K562 (cell line): ENCODE data around the gene PLCB4. TPM values are rescaled to one million over a fixed set of nuclear protein-coding genes. Genes with fewer than 3 reads are reported as not detected.

Source experiments
- ATAC-seq: fragments of 200-7000 bp; cut with Tn5 transposase; 3 replicates; pipeline ENCODE4 v1.9.1; 2020; ENCODE audit warnings: moderate library complexity
- BruUV-seq: library from RNA; stranded (reverse); fragments of 400-500 nt; replicated peaks from 2 replicates; lab custom pipeline; 2021; lab: Mats Ljungman, UMichigan
- CTCF ChIA-PET: fragments of 300-600 bp; formaldehyde crosslinking; extraction: SDS; loops from one replicate; lab custom pipeline; 2021; ENCODE audit warnings: low intra/inter-chr PET ratio; lab: Yijun Ruan, JAX
- POLR2A ChIA-PET: fragments of 300-600, 350-650 bp; sonication (Branson Sonifier 250); formaldehyde crosslinking; extraction: SDS; loops from one replicate; lab custom pipeline; 2021; ENCODE audit warnings: antibody characterized with exemption, inconsistent platforms; lab: Yijun Ruan, JAX
- DNase-seq, 4 experiments: peaks; one replicate each; pipeline versions ENCODE4 v3.0.0 to v3.0.0-alpha.2; 2011 to 2018; ENCODE audit warnings: low spot score in 3 of 4, mixed read lengths in 3 of 4; ENCODE audit errors: extremely low read depth in 1 of 4
- FAIRE-seq: peaks from 2 replicates; lab custom pipeline; 2011; peaks lifted over from hg19 to GRCh38; lab: Jason Lieb, UNC
- H2AFZ ChIP-seq: 2 replicates; pipeline ENCODE4 v1.6.0; 2011; ENCODE audit warnings: low read depth, low read length, control low read depth, inconsistent platforms
- H3K27ac ChIP-seq: fragments of 200-600 bp; 3 replicates; pipeline ENCODE4 v1.8.0; 2011; ENCODE audit warnings: low read depth, mild to moderate bottlenecking, control low read depth, inconsistent platforms, low read length, moderate library complexity, mixed read lengths; ENCODE audit errors: extremely low read depth
- H3K27me3 ChIP-seq, 2 experiments: fragments of 300-600 bp in 1 of 2; 2 replicates in 1 of 2; 3 replicates in 1 of 2; pipeline versions ENCODE4 v1.6.0 to v1.8.0; 2011; ENCODE audit warnings: inconsistent platforms in 2 of 2, low read length in 2 of 2, mild to moderate bottlenecking in 1 of 2, mixed read lengths in 1 of 2, moderate library complexity in 1 of 2; ENCODE audit not compliant: control insufficient read depth in 2 of 2, insufficient read depth in 2 of 2
- H3K36me3 ChIP-seq: fragments of 300-600 bp; 3 replicates; pipeline ENCODE4 v1.8.0; 2011; ENCODE audit warnings: mild to moderate bottlenecking, low read length, inconsistent platforms; ENCODE audit not compliant: control insufficient read depth, insufficient read depth
- H3K4me1 ChIP-seq, 2 experiments: fragments of 200-600 bp in 1 of 2; replicated peaks in 1 of 2; 2 replicates in 1 of 2; 3 replicates in 1 of 2; pipeline versions ENCODE4 v1.5.1 to v1.8.0; 2011; ENCODE audit warnings: inconsistent platforms in 2 of 2, low read length in 2 of 2, mild to moderate bottlenecking in 1 of 2, mixed read lengths in 1 of 2, moderate library complexity in 1 of 2; ENCODE audit not compliant: control insufficient read depth in 2 of 2, insufficient read depth in 2 of 2
- H3K4me2 ChIP-seq: 2 replicates; pipeline ENCODE4 v1.6.1; 2011; ENCODE audit warnings: low read length, control low read depth, inconsistent platforms, mixed read lengths; ENCODE audit not compliant: insufficient read depth
- H3K4me3 ChIP-seq: fragments of 200-600 bp; sonication (generic), shearing (Covaris generic); 2 replicates; pipeline ENCODE4 v1.5.1; 2016; ENCODE audit warnings: control low read depth, inconsistent platforms
- H3K79me2 ChIP-seq: fragments of 200-600 bp; 3 replicates; pipeline ENCODE4 v1.8.0; 2011; ENCODE audit warnings: low read length, inconsistent platforms; ENCODE audit not compliant: control insufficient read depth, insufficient read depth
- H3K9ac ChIP-seq, 2 experiments: 2 replicates each; pipeline versions ENCODE4 v1.6.0 to v1.6.1; 2011; ENCODE audit warnings: low read depth in 2 of 2, low read length in 2 of 2, control low read depth in 1 of 2, inconsistent platforms in 1 of 2, mild to moderate bottlenecking in 1 of 2, mixed read lengths in 1 of 2; ENCODE audit not compliant: insufficient read depth in 1 of 2
- H3K9me1 ChIP-seq: one replicate; pipeline ENCODE4 v1.6.0; 2011; ENCODE audit warnings: inconsistent platforms, mild to moderate bottlenecking, low read length, moderate library complexity; ENCODE audit not compliant: control insufficient read depth, insufficient read depth
- H3K9me3 ChIP-seq: replicated peaks from 2 replicates; pipeline ENCODE4 v1.5.1; 2011; ENCODE audit warnings: low read depth, low read length, inconsistent platforms; ENCODE audit not compliant: control insufficient read depth, insufficient read depth
- H4K20me1 ChIP-seq: replicated peaks from 2 replicates; pipeline ENCODE4 v1.6.1; 2011; ENCODE audit warnings: low read length, inconsistent platforms, mixed read lengths; ENCODE audit not compliant: control insufficient read depth, insufficient read depth
- ARID1B ChIP-seq: fragments of 450-650 bp; IDR thresholded peaks from 2 replicates; pipeline ENCODE4 v1.6.1; 2016; ENCODE audit warnings: antibody characterized with exemption, mild to moderate bottlenecking, inconsistent platforms
- CTBP1 ChIP-seq: fragments of 450-650 bp; IDR thresholded peaks from 2 replicates; pipeline ENCODE4 v1.6.1; 2016; ENCODE audit warnings: borderline replicate concordance
- E2F6 ChIP-seq, 2 experiments: IDR thresholded peaks; 2 replicates each; pipeline ENCODE4 v1.6.1; 2011; ENCODE audit warnings: borderline replicate concordance in 1 of 2, control low read depth in 1 of 2, low read depth in 1 of 2, low read length in 1 of 2, mild to moderate bottlenecking in 1 of 2, mixed read lengths in 1 of 2, moderate library complexity in 1 of 2; ENCODE audit not compliant: insufficient read depth in 1 of 2, insufficient read length in 1 of 2, poor library complexity in 1 of 2, severe bottlenecking in 1 of 2; ENCODE audit errors: extremely low read depth in 1 of 2
- FOXA1 ChIP-seq: fragments of 450-650 bp; IDR thresholded peaks from 2 replicates; pipeline ENCODE4 v1.6.1; 2016; ENCODE audit warnings: mild to moderate bottlenecking, borderline replicate concordance
- GTF2A2 ChIP-seq: IDR thresholded peaks from 2 replicates; pipeline ENCODE4 v1.6.1; 2016; ENCODE audit warnings: mild to moderate bottlenecking, missing genetic modification characterization, missing compliant biosample characterization
- HDAC3 ChIP-seq: fragments of 450-650 bp; IDR thresholded peaks from 2 replicates; pipeline ENCODE4 v1.6.1; 2018; ENCODE audit warnings: borderline replicate concordance, mild to moderate bottlenecking, moderate library complexity; ENCODE audit not compliant: partially characterized antibody
- HMG20A ChIP-seq: fragments of 450-650 bp; formaldehyde crosslinking; conservative IDR thresholded peaks from 2 replicates; pipeline ENCODE4 v1.4.0; 2020; ENCODE audit warnings: mild to moderate bottlenecking, mixed read lengths
- KLF16 ChIP-seq: IDR thresholded peaks from 2 replicates; pipeline ENCODE4 v1.6.1; 2016; ENCODE audit warnings: antibody characterized with exemption
- LARP7 ChIP-seq: fragments of 450-650 bp; IDR thresholded peaks from 2 replicates; pipeline ENCODE4 v1.6.1; 2016
- NKRF ChIP-seq: fragments of 450-650 bp; IDR thresholded peaks from 2 replicates; pipeline ENCODE4 v1.6.1; 2016; ENCODE audit warnings: borderline replicate concordance
- RHOXF2B ChIP-seq: fragments of 250-450 bp; sonication (Bioruptor Pico); conservative IDR thresholded peaks from 2 replicates; pipeline ENCODE4 v1.5.1; 2021
- ZBTB5 ChIP-seq: fragments of 450-650 bp; IDR thresholded peaks from 2 replicates; pipeline ENCODE4 v1.6.1; 2017; ENCODE audit warnings: antibody characterized with exemption
- ZNF431 ChIP-seq: sonication (generic); formaldehyde crosslinking; IDR thresholded peaks from 2 replicates; pipeline ENCODE4 v1.8.0; 2022; ENCODE audit warnings: mild to moderate bottlenecking, missing genetic modification reagents
- WGBS: fragments of 100-300 bp; shearing (Covaris generic); methylation state at CpG from one replicate; pipeline ENCODE4 v1.1.6; 2016; ENCODE audit warnings: low coverage, mixed read lengths; ENCODE audit not compliant: insufficient coverage; ENCODE audit errors: missing lambda C conversion rate; 5-methylcytosine and 5-hydroxymethylcytosine counted together
- in situ Hi-C: fragments of 300-500 bp; cut with MboI; formaldehyde crosslinking; loops from 4 replicates; pipeline ENCODE4 v1.15.0; 2018; ENCODE audit warnings: inconsistent platforms, mixed read lengths
- intact Hi-C: fragments of 100-400 bp; cut with micrococcal nuclease; formaldehyde crosslinking; loops from 2 replicates; pipeline ENCODE4 v1.14.2; 2022
- polyA plus RNA-seq, 8 experiments: library from polyadenylated mRNA; depleted of rRNA in 4 of 8; stranded (reverse) in 5 of 8; unstranded in 3 of 8; fragments of >200 nt; fragmentation: Nextera tagmentation in 2 of 8; fragmentation: Illumina TruSeq in 1 of 8; extraction: Ambion mirVana in 2 of 8; extraction: Trizol in 1 of 8; gene quantifications; 2 replicates each; pipeline versions ENCODE4 v1.2.1 to v1.2.3, GENCODE V29; 2011 to 2014; ENCODE audit warnings: inconsistent platforms in 1 of 8, missing spikeins in 1 of 8
- total RNA-seq, 7 experiments: library from RNA; depleted of rRNA in 6 of 7; stranded (reverse); fragments of >200 nt in 6 of 7; fragmentation: Illumina TruSeq in 2 of 7; extraction: Trizol in 2 of 7; gene quantifications; 2 replicates each; pipeline versions ENCODE4 v1.2.1 to v1.2.3, GENCODE V29; 2011 to 2021; ENCODE audit warnings: low replicate concordance in 1 of 7

Gene PLCB4
- total and polyA plus RNA-seq, 9 of the 15 experiments (the other 6 are each of a cell fraction or from before 2014, with no cell fraction given) = 0.20 to 2.9 (median 0.52) TPM

- Histone ChIP-seq H3K4me2 (no peak overlapping the region), H4K20me1 (no peaks in the 10 kb centered on the region), H3K9me3 (no peaks in the 10 kb centered on the region)
- ATAC-seq = no peak
- DNase-seq = no peak
- no peak for FAIRE-seq
- TF ChIP-seq HDAC3 = no peak
- TF ChIP-seq ARID1B = no peak
- no peak for TF ChIP-seq ZNF431 (CRISPR knock-in tag)
- TF ChIP-seq HMG20A = no peak
- TF ChIP-seq, all 486 proteins: peak for 0
- no peaks in the 10 kb centered on the region for H3K79me2 ChIP-seq
- H3K4me1 ChIP-seq = no peaks in the 10 kb centered on the region
- no TSS peak for BruUV-seq
- in situ Hi-C loops (no loop called here), intact Hi-C loops (no loop called here)
- ChIA-PET CTCF (no interaction called here), POLR2A (no interaction called here)
- 0% methylated on average over 2 of the region's 2 CpGs for WGBS
- H3K36me3 ChIP-seq = no peaks in the 10 kb centered on the region
- H3K9ac ChIP-seq = no peak overlapping the region
- H3K4me3 ChIP-seq = no peak overlapping the region
- no peaks in the 10 kb centered on the region for H3K9me1 ChIP-seq
- H3K27me3 ChIP-seq = no peaks in the 10 kb centered on the region
- H2AFZ ChIP-seq = no peak overlapping the region
- no peak overlapping the region for H3K27ac ChIP-seq
These were observed 419.2 kb downstream of the PLCB4 start for GRCh38 chr20:9488063-9488462.

GRCh38 chr20:9490161-9490560 is 421.3 kb downstream of the PLCB4 start:
- in situ Hi-C loops = no loop called here
- DNase-seq (no peak), FAIRE-seq (no peak), ATAC-seq (no peak)
- Histone ChIP-seq H3K27ac (no peak overlapping the region), H2AFZ (no peak overlapping the region), H3K36me3 (no peaks in the 10 kb centered on the region), H3K4me1 (no peaks in the 10 kb centered on the region), H3K79me2 (no peaks in the 10 kb centered on the region), H3K27me3 (no peaks in the 10 kb centered on the region), H4K20me1 (no peaks in the 10 kb centered on the region), H3K9ac (no peak overlapping the region), H3K4me2 (no peak overlapping the region), H3K9me1 (no peaks in the 10 kb centered on the region), H3K4me3 (no peak overlapping the region), H3K9me3 (no peaks in the 10 kb centered on the region)
- CTCF ChIA-PET = no interaction called here
- BruUV-seq = no TSS peak
- 8% methylated on average over 2 of the region's 3 CpGs for WGBS
- POLR2A ChIA-PET = no interaction called here
- intact Hi-C loops = no loop called here
- TF ChIP-seq E2F6 (IDR thresholded peaks at IDR 0.05; ENCODE audit: borderline replicate concordance in 1 of 2, extremely low read depth in 1 of 2, insufficient read depth in 1 of 2, insufficient read length in 1 of 2, low read depth in 1 of 2, low read length in 1 of 2, poor library complexity in 1 of 2, severe bottlenecking in 1 of 2) (no peak), KLF16 (no peak), ZBTB5 (no peak), LARP7 (no peak), FOXA1 (no peak), GTF2A2 (tag) (no peak), RHOXF2B (CRISPR knock-in tag) (no peak), NKRF (no peak), CTBP1 (no peak)
